T-cell (primary cell): ENCODE measurements around the gene ASPHD2. TPM values are rescaled to one million over a fixed set of nuclear protein-coding genes. Genes with fewer than 3 reads are reported as not detected.

Experiments
- ATAC-seq, 4 experiments: fragments of 200-7000 bp in 3 of 4; fragments of 150-1000 bp in 1 of 4; cut with Tn5 transposase; replicated peaks in 1 of 4; 1 replicate in 3 of 4; 2 replicates in 1 of 4; pipeline ENCODE4 v1.10.0; 2021; ENCODE audit warnings: moderate library complexity in 3 of 4, mild to moderate bottlenecking in 2 of 4, moderate number of reproducible peaks in 1 of 4
- CTCF ChIA-PET, 2 donors: fragments of 300-600 bp; sonication (Branson Sonifier 250); formaldehyde crosslinking; loops; one replicate each; lab custom pipeline; 2022; ENCODE audit warnings: antibody characterized with exemption in 2 of 2; lab: Charles Lee
- POLR2A ChIA-PET, 2 donors: fragments of 300-600 bp; sonication (Branson Sonifier 250); formaldehyde crosslinking; loops; one replicate each; lab custom pipeline; 2022; ENCODE audit warnings: antibody characterized with exemption in 2 of 2; lab: Charles Lee
- DNase-seq, 35 experiments: peaks; one replicate each; pipeline versions ENCODE4 v3.0.0 to v3.0.0-alpha.2; 2013 to 2023
- H3K27ac ChIP-seq: one replicate; pipeline ENCODE4 v1.5.1; 2013; ENCODE audit warnings: low read length
- H3K27me3 ChIP-seq, 2 experiments: replicated peaks in 1 of 2; 1 replicate in 1 of 2; 2 replicates in 1 of 2; pipeline versions ENCODE4 v1.6.1 to v1.7.0; 2013; ENCODE audit warnings: low read length in 1 of 2, mixed read lengths in 1 of 2; ENCODE audit not compliant: control insufficient read depth in 2 of 2, insufficient read depth in 2 of 2; ENCODE audit errors: extremely low read depth in 1 of 2
- H3K36me3 ChIP-seq, 2 donors: 1 replicate in 1 of 2; 2 replicates in 1 of 2; pipeline versions ENCODE4 v1.6.1 to v1.7.0; 2013; ENCODE audit warnings: low read length in 1 of 2; ENCODE audit not compliant: control insufficient read depth in 2 of 2, insufficient read depth in 1 of 2; ENCODE audit errors: extremely low read depth in 1 of 2
- H3K4me1 ChIP-seq, 2 experiments: 1 replicate in 1 of 2; 2 replicates in 1 of 2; pipeline versions ENCODE4 v1.6.1 to v1.7.0; 2013; ENCODE audit warnings: low read length in 2 of 2, mixed read lengths in 1 of 2; ENCODE audit not compliant: insufficient read depth in 2 of 2, control insufficient read depth in 1 of 2; ENCODE audit errors: extremely low read depth in 1 of 2
- H3K4me3 ChIP-seq, 2 donors: 1 replicate in 1 of 2; 2 replicates in 1 of 2; pipeline versions ENCODE4 v1.5.1 to v1.7.0; 2013; ENCODE audit warnings: mild to moderate bottlenecking in 2 of 2, low read length in 1 of 2, moderate library complexity in 1 of 2; ENCODE audit not compliant: control insufficient read depth in 1 of 2; ENCODE audit errors: extremely low read depth in 1 of 2
- H3K9me3 ChIP-seq: 2 replicates; pipeline ENCODE4 v1.7.0; 2013
- H3K27ac Mint-ChIP-seq, 2 donors: one replicate each; pipeline ENCODE4 v1.8.0; 2020 to 2021; ENCODE audit warnings: mild to moderate bottlenecking in 2 of 2, mixed read lengths in 2 of 2
- H3K27me3 Mint-ChIP-seq, 2 donors: one replicate each; pipeline ENCODE4 v1.8.0; 2021 to 2022; ENCODE audit warnings: mixed read lengths in 2 of 2
- H3K36me3 Mint-ChIP-seq: one replicate; pipeline ENCODE4 v1.8.0; 2021; ENCODE audit warnings: mixed read lengths
- H3K4me1 Mint-ChIP-seq, 3 donors: one replicate each; pipeline ENCODE4 v1.8.0; 2020 to 2022; ENCODE audit warnings: mixed read lengths in 3 of 3, mild to moderate bottlenecking in 1 of 3
- H3K4me3 Mint-ChIP-seq, 3 donors: one replicate each; pipeline ENCODE4 v1.8.0; 2020 to 2022; ENCODE audit warnings: mild to moderate bottlenecking in 3 of 3, mixed read lengths in 3 of 3, moderate library complexity in 3 of 3
- H3K9me3 Mint-ChIP-seq, 3 donors: one replicate each; pipeline ENCODE4 v1.8.0; 2020 to 2022; ENCODE audit warnings: mixed read lengths in 3 of 3
- WGBS: methylation state at CpG from one replicate; pipeline ENCODE4 v1.1.5; 2013; ENCODE audit warnings: missing lambda C conversion rate; ENCODE audit not compliant: insufficient coverage; 5-methylcytosine and 5-hydroxymethylcytosine counted together
- total RNA-seq, 35 experiments: library from RNA in 6 of 35; stranded (reverse) in 6 of 35; fragments of 120-200 nt in 1 of 35; gene quantifications; one replicate each; pipeline versions ENCODE4 v1.2.1 to v1.2.4 and lab custom pipeline; 2013 to 2026

Gene ASPHD2
- total RNA-seq, 5 donors from 2014 or later (not counting 1 experiment from before 2014, with no cell fraction given) = 1.9 to 5.3 (median 4.3) TPM

- Histone ChIP-seq H3K27me3 (no peaks in the 10 kb centered on the region), H3K4me1 (peaks cover 27 to 47% of the 10 kb centered on the region in 2 experiments), H3K36me3 (peaks cover 0 to 22% of the 10 kb centered on the region in 2 donors), H3K27ac (no peak overlapping the region), H3K9me3 (no peaks in the 10 kb centered on the region), H3K4me3 (no peak overlapping the region)
- Mint-ChIP-seq H3K36me3 (peaks cover 37% of the 10 kb centered on the region), H3K9me3 (no peaks in the 10 kb centered on the region), H3K4me1 (peaks cover 84 to 87% (median 85%) of the 10 kb centered on the region in 3 donors), H3K4me3 (peak overlapping the region; percentile 37 to 90 (median 89)), H3K27me3 (no peaks in the 10 kb centered on the region), H3K27ac (peak overlapping the region; percentile 17 to 50)
- DNase-seq = no peak
- POLR2A ChIA-PET = no interaction called here
- CTCF ChIA-PET = no interaction called here
- WGBS = 83% methylated on average over 1 of the region's 6 CpGs
- ATAC-seq = no peak
These were observed 52.1 kb downstream of the ASPHD2 start for GRCh38 chr22:26481112-26481693.

DNA sequence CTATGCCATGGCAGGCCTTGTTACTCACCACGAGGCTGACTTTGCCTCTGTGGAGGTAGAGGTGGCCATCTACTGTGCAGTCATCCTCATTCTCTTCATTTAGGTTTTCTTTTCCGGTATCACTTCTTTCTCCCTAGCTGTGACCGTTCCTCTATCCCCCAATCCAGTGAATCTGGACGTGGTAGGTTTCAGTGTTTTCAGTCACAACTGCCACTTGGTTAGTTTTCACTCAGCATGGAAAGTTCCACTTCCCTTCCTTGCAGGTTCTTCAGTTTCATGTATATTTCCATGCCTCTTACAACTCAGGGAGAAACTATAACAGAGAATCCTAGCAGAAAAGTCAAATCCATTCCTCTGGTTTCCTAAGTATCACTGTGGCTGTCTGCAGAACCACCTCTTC is 52.6 kb downstream of the ASPHD2 start:
- Histone ChIP-seq H3K27ac (no peak overlapping the region), H3K4me1 (peaks cover 27 to 47% of the 10 kb centered on the region in 2 experiments), H3K9me3 (no peaks in the 10 kb centered on the region), H3K4me3 (no peak overlapping the region), H3K27me3 (no peaks in the 10 kb centered on the region), H3K36me3 (peaks cover 0 to 17% of the 10 kb centered on the region in 2 donors)
- no peaks in the 10 kb centered on the region for H3K9me3 Mint-ChIP-seq
- no peaks in the 10 kb centered on the region for H3K27me3 Mint-ChIP-seq
- ChIA-PET POLR2A (no interaction called here), CTCF (no interaction called here)
- peak overlapping the region; percentile 89 to 90 (median 89) for H3K4me3 Mint-ChIP-seq
- DNase-seq = no peak
- WGBS = 50% methylated on average over 2 of the region's 4 CpGs
- ATAC-seq = no peak
- H3K4me1 Mint-ChIP-seq = peaks cover 85 to 87% (median 85%) of the 10 kb centered on the region in 3 donors
- peak overlapping the region; percentile 77 to 89 for H3K27ac Mint-ChIP-seq
- peaks cover 36% of the 10 kb centered on the region for H3K36me3 Mint-ChIP-seq

- no CpG with 5 or more reads among the region's 5 CpGs for WGBS
- ATAC-seq (no peak), DNase-seq (no peak)
- Mint-ChIP-seq H3K36me3 (peaks cover 31% of the 10 kb centered on the region), H3K27me3 (no peaks in the 10 kb centered on the region), H3K4me3 (peak overlapping the region; percentile 89 to 90 (median 89)), H3K27ac (peak overlapping the region; percentile 89 to 95), H3K4me1 (peaks cover 82 to 85% (median 82%) of the 10 kb centered on the region in 3 donors), H3K9me3 (no peaks in the 10 kb centered on the region)
- no peaks in the 10 kb centered on the region for H3K27me3 ChIP-seq
- H3K36me3 ChIP-seq = peaks cover 0 to 13% of the 10 kb centered on the region in 2 donors
- no peak overlapping the region for H3K27ac ChIP-seq
- ChIA-PET CTCF (interaction anchor here in 1 of 2 donors (0.6 kb wide), 1 partner anchor 75 kb away, joined by 4 read pairs; no protein-coding TSS in a partner anchor), POLR2A (interaction anchor here in 1 of 2 donors (0.6 kb wide), 1 partner anchor 15 kb away, joined by 10 read pairs; no protein-coding TSS in a partner anchor)
- H3K4me1 ChIP-seq = peaks cover 27 to 47% of the 10 kb centered on the region in 2 experiments
- H3K9me3 ChIP-seq = no peaks in the 10 kb centered on the region
- H3K4me3 ChIP-seq = no peak overlapping the region
These were observed 53.1 kb downstream of the ASPHD2 start for GRCh38 chr22:26482161-26482560.

DNA sequence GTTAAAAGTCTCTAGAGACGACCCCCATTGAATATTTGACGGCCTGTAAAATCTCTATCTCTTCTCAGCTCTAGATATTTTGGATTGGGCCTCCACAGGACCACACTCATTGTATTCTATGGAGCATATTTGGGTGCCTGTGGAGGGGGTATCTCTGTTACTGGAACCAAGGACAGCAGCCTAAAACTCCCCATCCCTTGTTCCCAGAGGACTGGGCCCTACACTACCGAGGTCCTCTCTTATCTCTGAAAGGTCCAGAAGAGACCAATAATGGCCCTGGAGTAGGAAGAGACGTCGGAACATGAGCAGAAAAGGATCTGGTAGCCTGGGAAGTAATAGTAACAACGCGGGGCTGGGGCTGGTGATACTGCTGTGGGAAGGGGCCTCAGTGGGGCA is 54.0 kb downstream of the ASPHD2 start:
- H3K27ac ChIP-seq = peak overlapping the region; percentile 93
- ChIA-PET CTCF (interaction anchor here (0.8 to 2.6 kb wide), 7 partner anchors 18 to 191 kb away, joined by 3 to 15 read pairs (median 5); partner anchors contain the start of gene TFIP11 (in 1 of the 2)), POLR2A (interaction anchor here (0.6 to 1.7 kb wide), 6 partner anchors 13 to 190 kb away, joined by 3 to 8 read pairs (median 4); no protein-coding TSS in a partner anchor)
- H3K36me3 Mint-ChIP-seq = peaks cover 26% of the 10 kb centered on the region
- H3K36me3 ChIP-seq = peaks cover 0 to 13% of the 10 kb centered on the region in 2 donors
- no peaks in the 10 kb centered on the region for H3K27me3 ChIP-seq
- no peaks in the 10 kb centered on the region for H3K9me3 Mint-ChIP-seq
- peak overlapping the region; percentile 83 to 93 for H3K4me3 ChIP-seq
- H3K9me3 ChIP-seq = no peaks in the 10 kb centered on the region
- peaks cover 27 to 47% of the 10 kb centered on the region in 2 experiments for H3K4me1 ChIP-seq
- WGBS = 0% methylated on average over 5 of the region's 7 CpGs
- no peak for ATAC-seq
- H3K4me3 Mint-ChIP-seq = peak overlapping the region; percentile 89 to 90 (median 89)
- DNase-seq = no peak
- H3K27ac Mint-ChIP-seq = peak overlapping the region; percentile 89 to 95
- H3K27me3 Mint-ChIP-seq = no peaks in the 10 kb centered on the region
- peaks cover 73 to 76% (median 75%) of the 10 kb centered on the region in 3 donors for H3K4me1 Mint-ChIP-seq

GRCh38 chr22:26483439-26484359 is 54.6 kb downstream of the ASPHD2 start, which contains the start of the genes HPS4 and SRRD:
TSS of gene HPS4 (minus strand) at chr22:26483783. CDS start at chr22:26481762, 2,021 bp downstream.
TSS of gene SRRD (plus strand) at chr22:26483877. CDS start at chr22:26483891, 14 bp downstream.
- ChIA-PET POLR2A (interaction anchor here (0.5 to 1.7 kb wide), 8 partner anchors 12 to 189 kb away, joined by 3 to 8 read pairs (median 4); no protein-coding TSS in a partner anchor), CTCF (interaction anchor here (0.7 to 2.6 kb wide), 11 partner anchors 17 to 1436 kb away, joined by 3 to 15 read pairs (median 4); partner anchors contain the start of genes PITPNB (in 1 of the 2) and TFIP11 (in 1 of the 2))
- Histone ChIP-seq H3K4me3 (peak within 1 kb of the TSS; percentile 83 to 93), H3K27me3 (no peaks in the 10 kb centered on the region), H3K27ac (peak within 1 kb of the TSS; percentile 93), H3K4me1 (peaks cover 27 to 47% of the 10 kb centered on the region in 2 experiments), H3K36me3 (peaks cover 0 to 19% of the 10 kb centered on the region in 2 donors), H3K9me3 (no peaks in the 10 kb centered on the region)
- under 1% methylated on average over 83 of the region's 85 CpGs for WGBS
- Mint-ChIP-seq H3K27me3 (no peaks in the 10 kb centered on the region), H3K36me3 (peaks cover 28% of the 10 kb centered on the region), H3K27ac (peak within 1 kb of the TSS; percentile 93 to 95), H3K9me3 (no peaks in the 10 kb centered on the region), H3K4me1 (peaks cover 70 to 76% (median 71%) of the 10 kb centered on the region in 3 donors), H3K4me3 (peak within 1 kb of the TSS; percentile 89 to 90 (median 89))
- peak; percentile 86 to 96 (median 91) for DNase-seq
- ATAC-seq = peak; percentile 82 to 86 (median 84)
